Keratinocyte (primary cell): ENCODE measurements around the gene CERT1. TPM values are rescaled to one million over a fixed set of nuclear protein-coding genes. Genes with fewer than 3 reads are reported as not detected.

Source experiments
- DNase-seq: peaks from one replicate; pipeline ENCODE4 v3.0.0-alpha.2; 2011; ENCODE audit warnings: low read depth, missing footprints, low spot score
- FAIRE-seq: peaks from 2 replicates; lab custom pipeline; 2011; peaks lifted over from hg19 to GRCh38; lab: Jason Lieb, UNC
- H2AFZ ChIP-seq: 2 replicates; pipeline ENCODE4 v1.6.0; 2012; ENCODE audit warnings: low read length, control low read depth, inconsistent platforms; ENCODE audit not compliant: control insufficient read depth
- H3K27ac ChIP-seq: 2 replicates; pipeline ENCODE4 v1.5.1; 2011; ENCODE audit warnings: low read length; ENCODE audit not compliant: control insufficient read depth, insufficient read depth
- H3K27me3 ChIP-seq: 3 replicates; pipeline ENCODE4 v1.6.0; 2011; ENCODE audit warnings: low read length; ENCODE audit not compliant: control insufficient read depth, insufficient read depth; ENCODE audit errors: extremely low read depth
- H3K36me3 ChIP-seq, 2 experiments: 2 replicates in 1 of 2; 3 replicates in 1 of 2; pipeline ENCODE4 v1.5.1; 2011; ENCODE audit warnings: low read length in 2 of 2, mild to moderate bottlenecking in 1 of 2; ENCODE audit not compliant: control insufficient read depth in 2 of 2, insufficient read depth in 2 of 2; ENCODE audit errors: extremely low read depth in 1 of 2
- H3K4me1 ChIP-seq: 3 replicates; pipeline ENCODE4 v1.5.1; 2011; ENCODE audit warnings: low read length; ENCODE audit not compliant: control insufficient read depth, insufficient read depth; ENCODE audit errors: extremely low read depth
- H3K4me2 ChIP-seq: 3 replicates; pipeline ENCODE4 v1.6.0; 2011; ENCODE audit warnings: low read depth, low read length; ENCODE audit not compliant: control insufficient read depth, insufficient read depth; ENCODE audit errors: extremely low read depth
- H3K4me3 ChIP-seq, 3 experiments: fragments of 200-600 bp in 1 of 3; sonication (generic) in 1 of 3; 2 replicates in 2 of 3; 3 replicates in 1 of 3; pipeline ENCODE4 v1.5.1; 2011 to 2016; ENCODE audit warnings: low read length in 3 of 3, mild to moderate bottlenecking in 3 of 3, control low read depth in 2 of 3, inconsistent platforms in 1 of 3, low read depth in 1 of 3, mixed read lengths in 1 of 3, mixed run types in 1 of 3, moderate library complexity in 1 of 3; ENCODE audit not compliant: control insufficient read depth in 2 of 3, insufficient read depth in 2 of 3; ENCODE audit errors: extremely low read depth in 1 of 3
- H3K79me2 ChIP-seq: 2 replicates; pipeline ENCODE4 v1.6.0; 2012; ENCODE audit warnings: low read length; ENCODE audit not compliant: control insufficient read depth, insufficient read depth
- H3K9ac ChIP-seq: 3 replicates; pipeline ENCODE4 v1.6.0; 2011; ENCODE audit warnings: low read length; ENCODE audit not compliant: control insufficient read depth, insufficient read depth; ENCODE audit errors: extremely low read depth
- H3K9me1 ChIP-seq: 3 replicates; pipeline ENCODE4 v1.6.0; 2011; ENCODE audit warnings: low read length; ENCODE audit not compliant: control insufficient read depth, insufficient read depth; ENCODE audit errors: extremely low read depth
- H3K9me3 ChIP-seq: 2 replicates; pipeline ENCODE4 v1.5.1; 2012; ENCODE audit warnings: low read depth, low read length; ENCODE audit not compliant: control insufficient read depth
- H4K20me1 ChIP-seq: 3 replicates; pipeline ENCODE4 v1.6.0; 2011; ENCODE audit warnings: low read length; ENCODE audit not compliant: control insufficient read depth, insufficient read depth; ENCODE audit errors: extremely low read depth
- CTCF ChIP-seq, 3 experiments: IDR thresholded peaks in 1 of 3; conservative IDR thresholded peaks in 1 of 3; optimal IDR thresholded peaks in 1 of 3; 2 replicates in 2 of 3; 3 replicates in 1 of 3; pipeline versions ENCODE3 to v1.5.1; 2011; ENCODE audit warnings: low read length in 3 of 3, mild to moderate bottlenecking in 3 of 3, moderate library complexity in 2 of 3, control low read depth in 1 of 3, inconsistent platforms in 1 of 3; ENCODE audit not compliant: insufficient read depth in 2 of 3; ENCODE audit errors: extremely low read depth in 1 of 3
- EZH2 ChIP-seq: IDR thresholded peaks from one replicate; pipeline ENCODE4 v1.6.1; 2012; ENCODE audit warnings: inconsistent platforms, mild to moderate bottlenecking, low read length, moderate library complexity
- dilution Hi-C: fragments of 300-500 bp; cut with MboI; formaldehyde crosslinking; loops from one replicate; pipeline ENCODE4 v1.7.0; 2020; ENCODE audit warnings: low sequenced_read_pairs; ENCODE audit not compliant: extremely low pct_ligation_motif_present
- polyA plus RNA-seq, 5 experiments: library from polyadenylated mRNA; depleted of rRNA in 3 of 5; stranded (reverse) in 3 of 5; stranded (forward) in 1 of 5; unstranded in 1 of 5; fragments of >200 nt; gene quantifications; 1 replicate in 1 of 5; 2 replicates in 3 of 5; 3 replicates in 1 of 5; pipeline versions ENCODE4 v1.2.1 to v1.2.3, GENCODE V29; 2011 to 2012; ENCODE audit warnings: missing spikeins in 2 of 5, low read depth in 1 of 5, low replicate concordance in 1 of 5

The CERT1 gene
- polyA plus RNA-seq, 1 donor (not counting 4 experiments of a cell fraction or from before 2014, with no cell fraction given), result 20.8 TPM

GRCh38 chr5:75405296-75405695 is 106.1 kb downstream of the CERT1 start:
- Histone ChIP-seq H3K27ac (no peak overlapping the region), H3K27me3 (no peaks in the 10 kb centered on the region), H3K9me1 (no peaks in the 10 kb centered on the region), H4K20me1 (no peaks in the 10 kb centered on the region), H3K4me3 (no peak overlapping the region), H3K9me3 (no peaks in the 10 kb centered on the region), H3K4me2 (no peak overlapping the region), H2AFZ (no peak overlapping the region), H3K4me1 (no peaks in the 10 kb centered on the region), H3K36me3 (peaks cover 0 to 2% of the 10 kb centered on the region in 2 experiments), H3K9ac (no peak overlapping the region), H3K79me2 (no peaks in the 10 kb centered on the region)
- DNase-seq, result no peak
- no peak for FAIRE-seq
- TF ChIP-seq CTCF (optimal IDR thresholded peaks at IDR 0.05 in 1 of 3, IDR thresholded peaks at IDR 0.05 in 1 of 3, conservative IDR thresholded peaks at IDR 0.05 in 1 of 3; ENCODE audit: extremely low read depth in 1 of 3, insufficient read depth in 2 of 3, low read length in 3 of 3), result no peak
- TF ChIP-seq EZH2, result no peak
- dilution Hi-C loops, result no loop called here

GRCh38 chr5:75395277-75395676 is 116.2 kb downstream of the CERT1 start:
- no peaks in the 10 kb centered on the region for H3K9me3 ChIP-seq
- H3K27ac ChIP-seq, result no peak overlapping the region
- FAIRE-seq (no peak), DNase-seq (no peak)
- dilution Hi-C loops, result no loop called here
- no peaks in the 10 kb centered on the region for H3K27me3 ChIP-seq
- no peaks in the 10 kb centered on the region for H3K79me2 ChIP-seq
- H4K20me1 ChIP-seq, result no peaks in the 10 kb centered on the region
- H3K36me3 ChIP-seq, result peaks cover 0 to 5% of the 10 kb centered on the region in 2 experiments
- H3K9me1 ChIP-seq, result no peaks in the 10 kb centered on the region
- TF ChIP-seq CTCF (optimal IDR thresholded peaks at IDR 0.05 in 1 of 3, IDR thresholded peaks at IDR 0.05 in 1 of 3, conservative IDR thresholded peaks at IDR 0.05 in 1 of 3; ENCODE audit: extremely low read depth in 1 of 3, insufficient read depth in 2 of 3, low read length in 3 of 3) (no peak), EZH2 (no peak)
- H3K4me2 ChIP-seq, result no peak overlapping the region
- H3K4me1 ChIP-seq, result no peaks in the 10 kb centered on the region
- no peak overlapping the region for H3K9ac ChIP-seq
- no peak overlapping the region for H2AFZ ChIP-seq
- no peak overlapping the region for H3K4me3 ChIP-seq
